ENCODE results near the gene KIDINS220.

The KIDINS220 gene

DNA sequence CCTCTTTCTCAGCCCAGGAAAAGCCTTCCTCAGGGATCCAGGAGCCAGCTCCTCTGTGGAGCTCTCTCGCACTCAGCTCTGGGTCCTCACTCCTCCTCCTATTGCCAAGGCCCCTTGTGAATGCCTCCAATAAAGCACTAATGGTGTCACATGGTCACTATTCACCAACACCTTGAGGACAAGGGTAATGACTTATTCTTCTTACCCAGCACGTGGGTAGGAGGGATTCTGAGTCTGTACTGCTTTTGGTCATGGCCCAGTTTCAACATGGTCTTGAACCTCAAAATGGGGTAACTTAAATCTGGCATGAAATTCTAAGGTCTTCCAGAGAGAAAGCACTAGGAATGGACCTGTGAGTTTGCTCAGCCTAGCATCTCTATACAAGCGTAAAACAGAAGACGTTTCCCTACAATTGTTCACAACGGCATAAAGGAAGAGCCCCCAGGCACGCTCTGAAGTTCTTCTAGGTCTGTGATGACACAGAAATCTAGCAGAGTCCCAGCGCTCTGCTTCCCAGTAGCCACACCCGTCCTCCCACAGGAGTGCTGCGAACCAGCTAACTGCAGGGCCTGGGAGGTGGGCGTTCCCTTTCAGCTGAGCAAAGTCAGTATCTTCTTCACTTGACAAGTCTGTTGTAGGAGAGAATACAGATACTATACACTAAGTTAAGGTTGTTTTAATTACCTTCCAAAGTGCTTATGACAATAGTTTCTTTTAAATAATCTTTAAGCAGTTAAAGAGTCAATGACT is 14.6 kb upstream of the KIDINS220 start:
- no peak for DNase-seq (ENCODE audit: low read depth)

DNA sequence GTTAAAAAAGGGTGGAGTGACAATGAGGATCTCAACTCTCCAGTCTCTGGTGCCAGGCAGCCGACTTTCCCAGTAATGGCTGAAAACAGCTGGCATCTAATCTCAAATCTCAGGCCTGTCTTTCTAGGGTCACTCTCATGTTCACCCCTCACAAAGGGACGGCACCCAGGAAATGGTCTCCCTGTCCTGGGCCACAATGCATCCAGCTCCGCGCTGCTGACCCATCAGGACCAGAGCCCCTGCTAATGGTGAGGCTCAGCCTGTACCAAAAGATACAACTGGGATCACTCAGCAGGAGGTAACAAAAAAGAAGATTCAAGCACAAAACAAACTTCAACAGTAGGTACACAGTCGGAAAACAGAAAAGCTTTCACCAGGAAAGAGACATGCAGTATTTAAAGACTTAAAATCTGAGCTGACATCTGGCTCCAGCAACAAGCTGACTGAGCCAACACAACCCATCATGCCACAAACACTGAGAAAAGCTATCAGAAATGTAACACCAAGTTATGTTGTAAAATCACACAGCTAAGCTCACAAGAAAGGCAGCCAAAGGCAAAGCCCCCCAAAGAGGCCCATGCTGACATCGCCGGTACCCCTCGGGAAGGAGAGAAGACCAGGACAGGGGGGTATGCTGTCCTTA is 13.6 kb upstream of the KIDINS220 start:
- DNase-seq (ENCODE audit: low read depth), result no peak

DNA sequence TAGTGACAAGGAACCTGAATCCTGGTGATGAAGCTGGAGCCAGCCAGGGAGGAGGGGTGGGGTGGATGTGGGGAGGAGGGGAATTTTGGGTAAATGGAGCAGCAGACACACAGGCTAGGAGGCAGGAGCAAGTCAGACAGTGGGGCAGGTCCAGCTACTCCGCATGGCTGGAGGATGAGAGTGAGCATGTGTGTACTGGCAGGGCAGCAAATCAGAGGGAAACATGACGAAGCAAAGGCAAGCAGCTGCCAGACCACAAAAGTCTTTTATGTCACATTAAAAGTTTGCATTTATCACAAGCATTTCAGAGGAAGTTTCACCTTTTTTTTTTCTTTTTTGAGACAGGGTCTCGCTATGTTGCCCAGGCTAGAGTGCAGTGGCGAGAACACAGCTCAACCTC is 11.9 kb upstream of the KIDINS220 start:
- DNase-seq (ENCODE audit: low read depth), result peak; percentile 28

DNA sequence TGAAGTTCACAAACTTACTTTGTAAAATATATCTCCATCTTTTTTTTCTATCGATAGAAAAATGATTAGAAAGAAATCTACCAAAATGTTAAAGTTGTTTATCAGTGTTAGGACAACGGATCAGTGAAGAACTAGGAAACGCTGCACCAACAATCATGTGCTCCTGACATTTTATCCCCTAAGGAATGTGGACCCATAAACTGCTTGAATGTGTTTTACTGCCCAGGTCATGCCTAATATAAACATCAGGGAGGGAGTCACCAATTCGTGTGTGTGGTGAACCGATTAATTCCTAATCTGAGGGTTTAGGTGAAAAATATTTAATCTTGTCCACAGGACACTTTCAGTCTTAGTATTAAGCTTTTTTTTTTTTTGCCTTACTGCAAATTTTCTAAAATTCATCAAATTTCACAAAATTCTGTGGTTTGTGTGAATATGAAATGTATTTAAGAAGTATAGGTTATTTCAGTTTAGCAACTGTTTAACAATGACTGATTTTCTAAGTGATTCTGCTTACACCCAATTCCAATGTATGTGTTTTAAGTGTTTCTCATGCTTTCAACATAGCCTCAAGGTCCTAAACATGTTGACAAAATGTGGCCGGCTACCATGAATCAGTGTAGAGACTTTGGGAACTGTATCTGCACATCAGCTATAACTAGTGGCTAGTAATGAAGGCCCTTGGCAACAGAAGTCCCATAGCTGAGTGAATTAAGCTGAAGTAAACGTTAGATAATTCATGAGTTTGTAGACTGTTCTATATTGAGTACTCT is 11.1 kb upstream of the KIDINS220 start:
- DNase-seq (ENCODE audit: low read depth), result no peak

DNA sequence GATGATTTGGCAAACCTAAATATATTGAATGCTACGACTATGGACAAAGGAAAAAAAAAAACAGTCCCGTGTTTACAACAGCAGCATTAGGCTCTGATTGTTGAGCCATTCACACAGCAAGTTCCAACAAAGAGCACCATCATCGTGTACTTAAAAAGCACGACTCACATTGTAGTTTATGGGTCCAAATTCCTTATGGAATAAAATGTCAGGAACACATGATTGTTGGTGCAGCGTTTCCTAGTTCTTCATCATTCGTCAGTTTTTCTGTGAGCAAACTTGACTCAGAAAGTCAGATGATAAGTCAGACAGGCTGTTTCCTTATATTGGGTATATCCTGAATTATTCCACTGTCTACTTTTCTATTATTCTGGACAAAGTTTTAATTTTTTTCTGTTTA is 10.0 kb upstream of the KIDINS220 start:
- no peak for DNase-seq (ENCODE audit: low read depth)

DNA sequence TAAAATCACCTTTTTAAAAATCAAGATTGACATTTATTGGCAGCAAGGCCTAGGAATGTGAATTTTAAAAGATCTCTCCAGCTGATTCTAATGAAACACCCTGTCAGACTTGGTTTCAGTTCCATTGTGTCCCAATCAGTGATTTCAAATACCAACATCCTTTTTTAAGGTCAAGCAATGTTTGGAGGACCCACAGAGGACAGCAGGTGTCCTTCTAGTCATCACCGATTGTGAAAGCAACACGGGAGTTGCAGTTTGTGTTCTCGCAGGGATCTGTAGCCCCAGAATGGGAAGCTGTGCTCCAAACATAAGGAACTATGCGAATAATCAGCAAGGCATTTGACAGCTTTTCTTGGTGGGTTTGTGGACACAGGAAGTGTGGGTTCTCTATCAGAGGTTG is 4.5 kb upstream of the KIDINS220 start:
- no peak for DNase-seq (ENCODE audit: low read depth)

DNA sequence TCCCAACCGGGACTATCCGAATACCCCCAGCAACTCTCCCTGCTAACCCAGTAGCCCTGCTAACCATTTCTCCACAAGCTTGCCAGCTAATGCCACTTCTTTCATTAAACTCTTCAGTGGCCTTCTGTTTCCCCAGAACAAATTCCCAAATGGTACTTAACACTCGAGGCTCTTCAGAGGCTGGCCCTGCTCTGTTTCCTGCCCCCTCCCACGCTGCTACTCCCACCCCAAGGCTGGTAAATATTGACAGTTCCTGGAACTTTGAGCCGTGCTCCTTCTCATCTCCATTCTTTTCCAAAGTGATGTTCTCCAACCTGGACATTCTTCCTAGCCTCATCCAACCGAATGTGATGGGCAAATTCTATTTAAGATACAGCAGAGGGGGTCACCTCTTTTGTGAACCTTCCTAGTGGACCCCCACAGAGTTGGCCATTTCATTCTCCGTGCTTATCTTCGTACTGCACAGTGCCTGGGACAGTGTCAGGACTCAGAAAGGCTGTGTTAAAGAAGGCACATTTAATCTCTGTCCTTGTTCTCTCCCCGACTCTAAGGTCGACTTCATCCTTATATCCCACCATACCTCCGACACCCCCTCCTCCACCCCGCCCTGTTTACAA is 3.2 kb upstream of the KIDINS220 start:
- DNase-seq (ENCODE audit: low read depth), result no peak

DNA sequence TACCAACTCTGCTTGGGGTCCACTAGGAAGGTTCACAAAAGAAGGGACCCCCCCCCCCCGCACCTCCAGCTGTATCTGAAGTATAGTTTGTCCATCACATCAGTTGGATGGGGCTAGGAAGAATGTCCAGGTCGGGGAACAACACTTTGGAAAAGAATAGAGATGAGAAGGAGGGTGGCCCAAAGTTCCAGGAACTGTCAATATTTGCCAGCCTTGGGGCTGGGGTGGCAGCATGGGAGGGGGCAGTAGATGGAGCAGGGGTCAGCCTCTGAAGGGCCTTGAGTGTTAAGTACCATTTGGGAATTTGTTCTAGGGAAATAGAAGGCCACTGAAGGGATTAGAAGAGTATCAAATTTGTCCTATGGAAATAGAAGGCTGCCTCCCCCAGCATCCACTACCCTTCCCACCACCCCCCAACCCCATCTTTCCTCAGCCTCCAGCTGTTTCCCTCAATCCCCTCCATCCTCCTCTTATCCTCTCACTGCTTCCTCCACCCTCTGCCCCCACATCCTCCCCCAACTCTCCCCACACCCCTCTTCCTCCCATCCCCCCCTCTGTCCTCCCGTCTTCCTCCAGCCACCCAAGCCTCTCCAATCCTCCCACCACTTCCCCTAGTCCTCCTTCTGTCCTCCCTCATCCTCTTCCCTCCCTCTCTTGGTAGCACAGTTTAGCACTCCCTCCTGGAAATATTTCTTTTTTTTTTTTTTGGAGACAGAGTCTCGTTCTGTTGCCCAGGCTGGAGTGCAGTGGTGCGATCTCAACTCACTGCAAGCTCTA is 2.0 kb upstream of the KIDINS220 start:
- no peak for DNase-seq (ENCODE audit: low read depth)

DNA sequence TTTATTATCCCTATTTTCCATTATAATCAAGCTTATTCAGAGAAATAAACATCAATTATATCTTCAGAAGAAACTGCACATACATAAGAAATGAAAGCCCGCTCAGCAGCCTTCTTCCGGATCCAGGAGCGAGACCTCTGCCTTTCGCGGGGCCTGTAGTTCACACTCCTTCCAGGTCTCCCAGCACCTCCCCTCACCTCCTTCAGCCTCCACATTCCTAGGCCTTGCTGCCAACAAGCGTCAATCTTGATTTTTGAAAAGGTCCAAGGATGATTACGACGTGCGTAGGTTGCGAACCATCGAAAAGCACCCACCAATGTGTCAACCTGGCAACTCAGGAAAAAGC is 355 bp upstream of the KIDINS220 start:
- no peak for DNase-seq (ENCODE audit: low read depth)

DNA sequence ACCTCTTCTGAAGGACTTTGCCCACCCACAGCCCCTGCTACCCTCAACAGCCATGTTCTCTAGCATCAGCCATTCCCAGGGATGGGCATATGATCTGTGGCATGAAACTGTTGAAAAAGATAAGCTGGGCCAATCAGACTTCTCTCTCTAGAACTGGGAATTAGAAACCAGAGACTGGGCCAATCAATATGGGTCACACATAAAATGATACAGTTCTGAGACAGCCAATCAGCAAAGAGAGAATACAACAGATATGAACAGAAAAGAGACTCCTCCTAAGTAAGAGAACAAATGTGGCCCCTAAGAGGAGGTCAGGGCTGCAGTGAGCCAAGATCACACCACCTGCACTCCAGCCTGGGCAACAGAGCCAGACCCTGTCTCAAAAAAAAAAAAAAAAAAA is 2.1 kb downstream of the KIDINS220 start:
- no peak for DNase-seq (ENCODE audit: low read depth)

DNA sequence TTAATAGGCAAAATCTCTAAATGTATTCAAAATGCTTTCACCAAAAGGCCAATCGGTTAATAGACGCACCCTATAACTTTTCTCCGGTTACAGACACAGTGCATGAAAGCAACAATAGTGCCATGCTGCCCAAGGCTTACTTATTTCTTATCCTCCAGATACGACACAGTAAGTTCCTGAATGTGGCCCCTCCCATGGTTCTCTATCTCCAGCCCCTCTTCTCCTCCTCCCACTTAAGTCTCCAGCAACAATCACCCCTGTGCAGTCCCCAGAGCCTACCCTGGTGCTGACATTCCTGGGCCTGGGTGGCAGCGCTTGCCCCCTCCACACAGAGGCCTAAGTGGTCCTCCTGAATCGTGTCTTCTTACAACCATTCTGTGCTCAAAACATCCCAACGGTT is 3.6 kb downstream of the KIDINS220 start:
- no peak for DNase-seq (ENCODE audit: low read depth)

DNA sequence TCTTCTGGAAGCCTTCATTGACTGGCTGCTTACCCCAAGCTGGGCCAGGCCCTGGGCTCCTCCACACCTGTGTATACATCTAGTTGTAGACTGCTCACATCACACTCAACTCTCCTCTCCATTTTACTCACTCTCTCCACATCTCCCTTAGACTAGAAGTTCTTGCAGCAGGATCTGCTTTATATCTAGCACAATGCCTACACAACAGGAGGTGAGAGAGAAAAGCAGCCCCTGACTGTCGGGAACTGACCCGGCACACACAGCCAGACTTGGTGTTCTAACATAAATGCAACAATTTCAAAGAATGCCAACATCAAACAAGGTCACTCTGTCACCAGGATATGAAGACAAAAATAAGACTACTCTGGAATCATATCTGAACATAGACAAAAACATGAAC is 5.9 kb downstream of the KIDINS220 start:
- no peak for DNase-seq (ENCODE audit: low read depth)

DNA sequence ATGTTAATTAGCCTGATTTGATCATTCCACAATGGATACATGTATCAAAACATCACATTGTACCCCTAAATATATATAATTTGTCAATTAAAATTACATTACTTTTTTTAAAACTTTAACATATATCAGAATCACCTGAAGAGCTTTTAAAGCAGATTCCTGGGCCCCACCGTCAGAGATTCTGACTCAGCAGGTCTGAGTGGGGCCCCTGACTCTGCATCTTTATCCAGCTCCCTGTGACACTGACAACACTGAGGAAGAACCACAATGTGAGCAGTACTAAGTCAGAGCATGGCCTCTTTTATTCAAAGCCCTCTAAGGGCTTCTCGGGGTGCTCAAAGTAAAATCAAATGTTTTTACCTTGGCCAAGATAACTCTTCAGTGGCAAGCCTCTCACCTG is 9.7 kb downstream of the KIDINS220 start:
- no peak for DNase-seq (ENCODE audit: low read depth)

DNA sequence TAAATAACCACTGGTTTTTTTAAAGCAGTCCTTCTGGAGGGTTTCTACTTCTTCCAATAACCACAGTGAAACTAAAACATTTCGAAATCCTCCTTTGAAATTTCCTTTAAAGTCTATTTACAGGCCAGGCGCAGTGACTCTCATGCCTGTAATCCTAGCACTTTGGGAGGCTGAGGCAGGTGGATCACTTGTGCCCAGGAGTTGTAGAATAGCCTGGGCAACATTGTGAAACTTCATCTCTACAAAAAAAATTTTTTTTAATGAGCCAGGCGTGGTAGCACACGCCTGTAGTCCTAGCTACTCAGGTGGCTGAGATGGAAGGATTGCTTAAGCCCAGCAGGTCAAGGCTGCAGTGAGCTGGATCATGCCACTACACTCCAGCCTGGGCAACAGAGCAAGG is 15.2 kb downstream of the KIDINS220 start:
- no peak for DNase-seq (ENCODE audit: low read depth)

DNA sequence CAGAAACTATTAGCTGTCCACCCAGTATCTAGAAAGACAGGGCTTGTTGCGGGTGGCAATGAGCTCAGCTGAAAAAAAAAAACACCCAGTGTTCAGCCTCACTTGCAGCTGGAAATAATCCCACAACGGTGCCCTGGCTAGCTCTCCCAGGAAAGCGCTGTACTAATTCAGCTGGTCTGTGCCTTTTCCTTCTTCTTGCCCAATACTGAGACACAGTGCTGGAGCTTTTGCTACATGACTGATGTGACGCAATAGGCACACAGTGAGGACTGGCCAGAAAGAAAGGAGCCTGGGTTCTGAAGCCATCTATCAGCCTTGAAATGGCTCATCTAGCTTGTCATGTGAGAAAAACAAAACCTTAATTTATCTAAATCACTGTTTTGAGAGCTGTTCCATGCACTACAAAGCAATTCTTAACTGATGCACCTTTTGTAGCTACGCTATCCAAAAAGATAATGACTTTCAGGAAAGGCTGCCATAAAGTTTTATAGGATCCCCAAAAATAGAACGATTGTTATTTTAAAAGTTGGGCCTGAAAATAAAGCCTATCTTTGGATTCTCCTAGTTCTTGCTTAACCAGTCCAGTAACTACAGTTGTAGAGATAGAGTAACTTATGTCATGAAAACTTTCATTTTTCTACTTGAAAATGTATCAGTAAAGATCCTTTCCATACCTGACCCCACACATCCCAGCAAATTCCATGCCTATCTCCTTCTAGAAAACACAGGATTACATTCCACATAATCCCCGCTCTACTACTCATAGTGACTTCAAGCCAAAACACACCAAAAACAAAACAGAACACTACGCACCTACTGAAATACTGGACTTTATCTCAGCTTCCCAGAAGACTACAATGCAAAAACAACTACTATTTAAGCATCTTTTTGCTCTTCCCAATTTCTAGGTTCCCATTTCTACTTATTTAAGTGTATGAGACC is 15.9 kb downstream of the KIDINS220 start:
- peak; percentile 70 for DNase-seq (ENCODE audit: low read depth)

DNA sequence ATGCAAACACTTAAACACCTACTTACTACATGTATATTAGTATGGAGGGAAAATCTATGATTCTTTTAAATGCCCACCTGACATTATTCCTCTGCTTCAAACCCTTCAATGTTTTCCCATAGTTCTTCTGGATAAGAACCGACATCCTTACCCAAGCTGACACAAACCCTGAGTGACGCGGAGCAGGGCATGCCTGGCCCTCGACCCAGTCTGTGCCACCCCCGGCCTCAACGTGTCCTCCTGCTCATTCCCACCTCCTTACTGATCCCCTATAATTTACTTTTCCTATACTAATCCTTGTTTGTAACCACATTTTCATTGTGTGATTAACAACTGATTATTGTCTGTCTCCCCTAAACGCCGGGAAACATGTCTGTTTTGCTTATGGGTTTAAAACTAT is 17.5 kb downstream of the KIDINS220 start:
- DNase-seq (ENCODE audit: low read depth), result no peak

DNA sequence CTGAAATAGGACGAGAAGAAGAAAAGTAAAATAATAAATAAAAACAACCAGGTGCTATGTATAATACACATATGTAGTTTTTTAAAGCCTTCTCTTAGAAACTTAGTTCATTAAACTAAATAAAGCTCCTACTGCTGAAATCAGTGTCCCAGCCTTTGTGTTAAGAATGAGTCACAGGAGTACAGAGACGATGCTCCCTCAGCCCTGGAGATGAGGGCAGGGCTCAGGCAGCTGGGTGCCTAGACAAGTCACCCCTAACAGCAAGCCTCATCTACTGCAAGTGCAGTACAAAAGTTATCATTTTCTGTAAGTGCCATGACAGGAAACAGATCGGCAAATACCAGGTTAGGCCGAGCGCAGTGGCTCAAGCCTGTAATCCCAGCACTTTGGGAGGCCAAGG is 18.2 kb downstream of the KIDINS220 start:
- DNase-seq (ENCODE audit: low read depth), result no peak

DNA sequence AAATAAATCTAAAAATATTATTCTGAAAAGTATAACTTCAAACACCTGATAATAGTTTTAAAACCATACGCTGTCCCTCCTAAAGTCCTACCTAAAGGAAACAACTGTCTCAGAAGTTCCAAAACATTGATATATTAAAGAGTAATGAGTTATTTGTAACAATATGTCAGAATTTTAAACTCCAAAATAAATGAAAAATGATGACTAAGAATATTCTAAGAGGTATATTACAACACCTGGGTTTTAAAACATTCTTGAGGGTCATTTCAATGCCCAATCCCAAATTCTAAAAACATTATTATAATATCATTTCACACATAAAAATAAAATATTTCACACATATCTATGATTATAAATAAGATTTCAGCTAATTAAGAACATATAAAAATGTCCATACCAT is 20.2 kb downstream of the KIDINS220 start:
- DNase-seq (ENCODE audit: low read depth), result no peak

DNA sequence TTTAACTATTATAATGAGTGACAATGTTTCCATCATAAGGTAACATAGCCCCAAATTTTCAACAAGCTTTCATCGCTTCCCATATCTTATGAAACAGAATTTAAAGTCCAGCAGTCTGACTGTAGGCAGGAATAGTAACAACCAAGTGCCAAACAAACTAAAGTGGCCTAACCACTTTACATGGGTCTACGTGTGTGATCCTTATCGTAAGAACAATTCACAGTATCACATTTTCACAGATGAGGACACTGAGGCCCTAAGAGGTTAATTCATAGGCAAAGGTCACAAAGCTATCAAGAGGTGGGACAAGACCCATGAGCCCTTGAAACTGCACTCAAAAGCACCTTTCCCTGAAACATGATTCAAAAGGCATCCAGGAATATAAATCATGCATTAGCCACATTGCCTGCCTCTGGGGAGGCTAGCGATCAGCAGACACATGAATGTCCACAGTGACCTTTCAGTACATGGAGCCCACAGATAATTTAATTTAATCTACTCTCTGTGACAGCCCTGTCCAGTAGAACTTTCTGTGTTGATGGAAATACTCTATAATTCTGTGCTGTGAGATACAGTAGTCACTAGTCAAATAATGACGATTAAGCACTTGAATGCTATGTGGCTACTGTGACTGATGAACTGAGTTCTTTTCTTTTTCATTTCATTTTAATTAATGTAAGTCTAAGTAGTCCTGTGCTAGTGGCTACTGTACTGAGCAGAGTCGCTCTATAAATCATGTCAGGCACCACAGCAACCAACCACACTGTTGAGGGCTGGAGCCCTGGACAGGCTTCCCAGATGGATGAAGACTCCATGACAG is 30.3 kb downstream of the KIDINS220 start:
- DNase-seq (ENCODE audit: low read depth), result no peak
